ENCODE measurements around the gene SLC7A1.

SLC7A1 gene

GRCh38 chr13:29556742-29557141 lies 38.7 kb downstream of the SLC7A1 start:
- H3K27ac ChIP-seq, result no peak overlapping the region
- TF ChIP-seq ZFX (IDR thresholded peaks at IDR 0.05), result no peak
- TF ChIP-seq CTCF (conservative IDR thresholded peaks at IDR 0.05), result no peak

- TF ChIP-seq CTCF (conservative IDR thresholded peaks at IDR 0.05) (no peak), ZFX (IDR thresholded peaks at IDR 0.05) (no peak)
- H3K27ac ChIP-seq, result no peak overlapping the region
Observed at GRCh38 chr13:29551214-29551613, 44.3 kb downstream of the SLC7A1 start.

- no peak for TF ChIP-seq CTCF (conservative IDR thresholded peaks at IDR 0.05)
- TF ChIP-seq ZFX (IDR thresholded peaks at IDR 0.05), result no peak
- no peak overlapping the region for H3K27ac ChIP-seq
Observed at GRCh38 chr13:29550430-29550988, 45.0 kb downstream of the SLC7A1 start.

- no peak overlapping the region; the same call in 1 of the 2 replicates for H3K27ac ChIP-seq
- TF ChIP-seq ZFX (IDR thresholded peaks at IDR 0.05) (no peak), CTCF (conservative IDR thresholded peaks at IDR 0.05) (no peak)
Observed at GRCh38 chr13:29548722-29549121, 46.8 kb downstream of the SLC7A1 start.

- no peak overlapping the region for H3K27ac ChIP-seq
- TF ChIP-seq CTCF (conservative IDR thresholded peaks at IDR 0.05) (no peak), ZFX (IDR thresholded peaks at IDR 0.05) (no peak)
Observed at GRCh38 chr13:29547153-29547552, 48.3 kb downstream of the SLC7A1 start.

- no peak for TF ChIP-seq ZFX (IDR thresholded peaks at IDR 0.05)
- TF ChIP-seq CTCF (conservative IDR thresholded peaks at IDR 0.05), result no peak
- H3K27ac ChIP-seq, result no peak overlapping the region
Observed at GRCh38 chr13:29546662-29547061, 48.8 kb downstream of the SLC7A1 start.

GRCh38 chr13:29545988-29546387 lies 49.5 kb downstream of the SLC7A1 start:
- H3K27ac ChIP-seq, result no peak overlapping the region
- TF ChIP-seq ZFX (IDR thresholded peaks at IDR 0.05) (no peak), CTCF (conservative IDR thresholded peaks at IDR 0.05) (no peak)

Data from C4-2B (cell line).